Neural cell (in vitro differentiated cells): ENCODE measurements around the gene SEC23A. TPM values are rescaled to one million over a fixed set of nuclear protein-coding genes. Genes with fewer than 3 reads are reported as not detected.
"Not testable (repeated sequence)": the region's sequence is repeated elsewhere in the genome, so short reads cannot be mapped to it uniquely, and the experiment has no call there.

Experiments
- H2AFZ ChIP-seq: fragments of 200-600, 300-800 bp; sonication (generic), shearing (Covaris generic); 2 replicates; pipeline ENCODE4 v1.6.0; 2014; ENCODE audit warnings: low read depth, mild to moderate bottlenecking, antibody characterized with exemption, low read length, moderate library complexity
- H3F3A ChIP-seq: fragments of 200-600 bp; shearing (Covaris generic); 2 replicates; pipeline ENCODE4 v1.6.1; 2016; ENCODE audit warnings: mild to moderate bottlenecking, moderate library complexity, mixed read lengths, antibody characterized with exemption, low read length; ENCODE audit not compliant: insufficient read depth, poor library complexity, severe bottlenecking
- H3K27ac ChIP-seq: fragments of 200-600, 300-800 bp; sonication (generic), shearing (Covaris generic); 2 replicates; pipeline ENCODE4 v1.5.1; 2014; ENCODE audit warnings: mild to moderate bottlenecking, low read length, moderate library complexity
- H3K27me3 ChIP-seq: fragments of 300-800, 200-600 bp; sonication (generic), shearing (Covaris generic); 2 replicates; pipeline ENCODE4 v1.6.0; 2014; ENCODE audit warnings: mild to moderate bottlenecking, low read depth, low read length, moderate library complexity; ENCODE audit not compliant: insufficient read depth
- H3K36me3 ChIP-seq: fragments of 300-800, 200-600 bp; sonication (generic), shearing (Covaris generic); 2 replicates; pipeline ENCODE4 v1.5.1; 2014; ENCODE audit warnings: mild to moderate bottlenecking, antibody characterized with exemption, low read length, moderate library complexity; ENCODE audit not compliant: insufficient read depth
- H3K4me2 ChIP-seq: fragments of 300-800, 200-600 bp; sonication (generic), shearing (Covaris generic); 2 replicates; pipeline ENCODE4 v1.6.0; 2014; ENCODE audit warnings: mild to moderate bottlenecking, low read length
- H3K4me3 ChIP-seq: fragments of 300-800, 200-600 bp; sonication (generic), shearing (Covaris generic); 2 replicates; pipeline ENCODE4 v1.5.1; 2014; ENCODE audit warnings: mild to moderate bottlenecking, low read length, moderate library complexity
- H3K79me2 ChIP-seq: fragments of 200-600 bp; shearing (Covaris generic); replicated peaks from 2 replicates; pipeline ENCODE4 v1.6.0; 2014; ENCODE audit warnings: mild to moderate bottlenecking, low read length, moderate library complexity; ENCODE audit not compliant: insufficient read depth
- H3K9ac ChIP-seq: fragments of 300-800, 200-600 bp; sonication (generic), shearing (Covaris generic); 2 replicates; pipeline ENCODE4 v1.6.1; 2016; ENCODE audit warnings: mild to moderate bottlenecking, low read length, mixed read lengths
- H3K9me2 ChIP-seq: fragments of 200-600 bp; shearing (Covaris generic); 2 replicates; pipeline ENCODE4 v1.6.1; 2016; ENCODE audit warnings: mild to moderate bottlenecking, low read length, mixed read lengths; ENCODE audit not compliant: insufficient read depth
- H3K9me3 ChIP-seq: fragments of 200-600, 300-800 bp; sonication (generic), shearing (Covaris generic); 2 replicates; pipeline ENCODE4 v1.6.1; 2016; ENCODE audit warnings: mild to moderate bottlenecking, mixed run types, low read length, moderate library complexity, mixed read lengths
- H4K20me1 ChIP-seq: fragments of 200-600 bp; shearing (Covaris generic); 2 replicates; pipeline ENCODE4 v1.6.1; 2016; ENCODE audit warnings: mild to moderate bottlenecking, mixed run types; ENCODE audit not compliant: insufficient read depth
- EP300 ChIP-seq: fragments of 450-650 bp; conservative IDR thresholded peaks from 2 replicates; pipeline ENCODE4 v1.6.1; 2014; ENCODE audit warnings: antibody characterized with exemption, mild to moderate bottlenecking, moderate library complexity; ENCODE audit not compliant: poor library complexity, severe bottlenecking
- EZH2 ChIP-seq: fragments of 200-600, 300-800 bp; shearing (Covaris generic), sonication (generic); IDR thresholded peaks from 2 replicates; pipeline ENCODE4 v1.6.1; 2014; ENCODE audit warnings: antibody characterized with exemption, low read length, borderline replicate concordance, mild to moderate bottlenecking; ENCODE audit not compliant: insufficient read depth, poor library complexity, severe bottlenecking
- MXI1 ChIP-seq: fragments of 450-650 bp; conservative IDR thresholded peaks from 2 replicates; pipeline ENCODE4 v1.6.1; 2014; ENCODE audit warnings: antibody characterized with exemption, mild to moderate bottlenecking; ENCODE audit not compliant: poor library complexity, severe bottlenecking
- POLR2AphosphoS5 ChIP-seq: IDR thresholded peaks from 2 replicates; pipeline ENCODE4 v1.6.1; 2012
- RAD21 ChIP-seq: fragments of 450-650 bp; conservative IDR thresholded peaks from 2 replicates; pipeline ENCODE4 v1.6.1; 2014; ENCODE audit warnings: antibody characterized with exemption, mild to moderate bottlenecking, moderate library complexity
- REST ChIP-seq: IDR thresholded peaks from 2 replicates; pipeline ENCODE4 v1.6.1; 2012; ENCODE audit warnings: borderline replicate concordance
- SMC3 ChIP-seq: fragments of 450-650 bp; conservative IDR thresholded peaks from 2 replicates; pipeline ENCODE4 v1.6.1; 2014; ENCODE audit warnings: antibody characterized with exemption, mild to moderate bottlenecking, moderate library complexity; ENCODE audit not compliant: poor library complexity
- TAF1 ChIP-seq: IDR thresholded peaks from 2 replicates; pipeline ENCODE4 v1.6.1; 2012; ENCODE audit warnings: low read depth
- polyA plus RNA-seq: library from polyadenylated mRNA; depleted of rRNA; stranded (reverse); fragments of >200 nt; gene quantifications from 2 replicates; pipeline ENCODE4 v1.2.3, GENCODE V29; 2014
- TF ChIP-seq, protein P1 (sequence below): fragments of 450-650 bp; IDR thresholded peaks from 2 replicates; pipeline ENCODE4 v1.5.1; 2014; ENCODE audit warnings: antibody characterized with exemption, mild to moderate bottlenecking, moderate library complexity; ENCODE audit not compliant: poor library complexity, severe bottlenecking

SEC23A gene
- polyA plus RNA-seq, 1 donor from 2014 or later: 107 TPM

- Histone ChIP-seq H3K9me3 (peaks cover 7% of the 10 kb centered on the region), H2AFZ (no peak overlapping the region), H3K27me3 (no peaks in the 10 kb centered on the region), H3F3A (no peaks in the 10 kb centered on the region), H3K4me2 (no peak overlapping the region), H3K27ac (no peak overlapping the region), H3K9me2 (no peaks in the 10 kb centered on the region), H3K36me3 (peaks cover 15% of the 10 kb centered on the region), H3K4me3 (no peak overlapping the region), H4K20me1 (no peaks in the 10 kb centered on the region), H3K9ac (no peak overlapping the region), H3K79me2 (no peaks in the 10 kb centered on the region)
- TF ChIP-seq REST: no peak
- no peak for TF ChIP-seq MXI1
- TF ChIP-seq RAD21: no peak
- TF ChIP-seq, protein P1, sequence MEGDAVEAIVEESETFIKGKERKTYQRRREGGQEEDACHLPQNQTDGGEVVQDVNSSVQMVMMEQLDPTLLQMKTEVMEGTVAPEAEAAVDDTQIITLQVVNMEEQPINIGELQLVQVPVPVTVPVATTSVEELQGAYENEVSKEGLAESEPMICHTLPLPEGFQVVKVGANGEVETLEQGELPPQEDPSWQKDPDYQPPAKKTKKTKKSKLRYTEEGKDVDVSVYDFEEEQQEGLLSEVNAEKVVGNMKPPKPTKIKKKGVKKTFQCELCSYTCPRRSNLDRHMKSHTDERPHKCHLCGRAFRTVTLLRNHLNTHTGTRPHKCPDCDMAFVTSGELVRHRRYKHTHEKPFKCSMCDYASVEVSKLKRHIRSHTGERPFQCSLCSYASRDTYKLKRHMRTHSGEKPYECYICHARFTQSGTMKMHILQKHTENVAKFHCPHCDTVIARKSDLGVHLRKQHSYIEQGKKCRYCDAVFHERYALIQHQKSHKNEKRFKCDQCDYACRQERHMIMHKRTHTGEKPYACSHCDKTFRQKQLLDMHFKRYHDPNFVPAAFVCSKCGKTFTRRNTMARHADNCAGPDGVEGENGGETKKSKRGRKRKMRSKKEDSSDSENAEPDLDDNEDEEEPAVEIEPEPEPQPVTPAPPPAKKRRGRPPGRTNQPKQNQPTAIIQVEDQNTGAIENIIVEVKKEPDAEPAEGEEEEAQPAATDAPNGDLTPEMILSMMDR: no peak
- no peak for TF ChIP-seq EP300
- TF ChIP-seq TAF1: no peak
- TF ChIP-seq SMC3: no peak
- no peak for TF ChIP-seq POLR2AphosphoS5
- no peak for TF ChIP-seq EZH2
Observed at GRCh38 chr14:39055786-39056474, 47.1 kb downstream of the SEC23A start.

DNA sequence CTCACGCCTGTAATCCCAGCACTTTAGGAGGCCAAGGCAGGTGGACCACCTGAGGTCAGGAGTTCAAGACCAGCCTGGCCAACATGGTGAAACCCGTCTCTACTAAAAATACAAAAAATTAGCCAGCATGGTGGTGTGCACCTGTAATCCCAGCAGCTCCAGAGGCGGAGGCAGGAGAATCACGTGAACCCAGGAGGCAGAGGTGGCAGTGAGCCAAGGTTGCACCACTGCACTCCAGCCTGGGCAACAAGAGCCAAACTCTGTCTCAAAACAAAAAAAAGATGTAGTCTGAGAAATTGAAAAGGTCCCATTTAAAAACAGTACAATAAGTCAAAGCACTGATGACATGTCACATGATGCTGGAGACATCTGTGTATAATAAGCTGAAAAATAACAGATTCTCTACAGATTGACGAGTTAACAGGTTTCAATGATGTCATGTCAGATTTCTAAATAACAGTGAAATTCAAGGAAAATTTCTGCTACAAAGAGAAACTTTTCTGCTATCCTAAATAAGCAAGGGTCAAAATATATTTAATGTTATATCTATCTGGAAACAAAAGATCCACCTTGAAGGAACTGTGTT, 50.1 kb downstream of the SEC23A start:
- not testable (repeated sequence) for H2AFZ ChIP-seq, H3K4me3 ChIP-seq, H3K27me3 ChIP-seq, H3K9ac ChIP-seq, H3K9me3 ChIP-seq, H3K27ac ChIP-seq, H3F3A ChIP-seq, H3K79me2 ChIP-seq, H4K20me1 ChIP-seq, H3K4me2 ChIP-seq, H3K9me2 ChIP-seq
- peaks cover 11% of the 10 kb centered on the region for H3K36me3 ChIP-seq
- peak; percentile 57 for TF ChIP-seq EP300
